Small intestine (tissue), 7 donors: ENCODE results near the gene INTS1. TPM values are rescaled to one million over a fixed set of nuclear protein-coding genes. Genes with fewer than 3 reads are reported as not detected.

Source experiments
- DNase-seq, 2 donors: peaks; one replicate each; pipeline versions ENCODE4 v3.0.0 to v3.0.0-alpha.2; 2013
- FAIRE-seq: peaks from 2 replicates; lab custom pipeline; 2012; peaks lifted over from hg19 to GRCh38; lab: Jason Lieb, UNC
- H3K27ac ChIP-seq, 3 donors: one replicate each; pipeline ENCODE4 v1.5.1; 2013; ENCODE audit warnings: low read length in 2 of 3, mild to moderate bottlenecking in 2 of 3, control low read depth in 1 of 3, inconsistent platforms in 1 of 3, low read depth in 1 of 3, moderate library complexity in 1 of 3
- H3K27me3 ChIP-seq, 3 donors: one replicate each; pipeline ENCODE4 v1.6.1; 2013; ENCODE audit warnings: low read length in 3 of 3, inconsistent platforms in 1 of 3; ENCODE audit not compliant: control insufficient read depth in 3 of 3, insufficient read depth in 3 of 3
- H3K36me3 ChIP-seq, 3 donors: one replicate each; pipeline ENCODE4 v1.6.1; 2013; ENCODE audit warnings: low read length in 3 of 3, inconsistent platforms in 1 of 3, low read depth in 1 of 3, mild to moderate bottlenecking in 1 of 3, moderate library complexity in 1 of 3; ENCODE audit not compliant: control insufficient read depth in 3 of 3, insufficient read depth in 2 of 3
- H3K4me1 ChIP-seq, 3 donors: one replicate each; pipeline ENCODE4 v1.6.1; 2013; ENCODE audit warnings: low read length in 2 of 3, inconsistent platforms in 1 of 3, low read depth in 1 of 3, mild to moderate bottlenecking in 1 of 3, moderate library complexity in 1 of 3; ENCODE audit not compliant: control insufficient read depth in 3 of 3, insufficient read depth in 2 of 3
- H3K4me3 ChIP-seq, 3 donors: one replicate each; pipeline ENCODE4 v1.5.1; 2013; ENCODE audit warnings: low read length in 3 of 3, control low read depth in 1 of 3, inconsistent platforms in 1 of 3, low read depth in 1 of 3, mild to moderate bottlenecking in 1 of 3, moderate library complexity in 1 of 3
- H3K9me3 ChIP-seq, 2 donors: one replicate each; pipeline ENCODE4 v1.6.1; 2013; ENCODE audit warnings: low read depth in 1 of 2, low read length in 1 of 2; ENCODE audit not compliant: control insufficient read depth in 2 of 2, insufficient read depth in 1 of 2
- WGBS, 3 donors: extraction: QIAGEN DNeasy Blood & Tissue Kit; methylation state at CpG; one replicate each; pipeline ENCODE4 v1.1.7; 2013; 5-methylcytosine and 5-hydroxymethylcytosine counted together
- polyA plus RNA-seq, 4 donors: library from polyadenylated mRNA; stranded (reverse) in 3 of 4; unstranded in 1 of 4; fragments of 200-250 nt in 3 of 4; fragments of 120-200 nt in 1 of 4; gene quantifications; one replicate each; pipeline versions ENCODE4 v1.2.1 to v1.2.3, GENCODE V29; 2013
- donor health status: healthy with polysubstance abuse.
- donor health status: control.
- donor health status: control.
- donor health status: Bipolar disorder and iron deficiency.
- donor health status: healthy.

The INTS1 gene
- polyA plus RNA-seq, 4 donors = 48.9 to 83.2 (median 68.9) TPM

- Histone ChIP-seq H3K27me3 (no peaks in the 10 kb centered on the region), H3K9me3 (no peaks in the 10 kb centered on the region), H3K4me3 (no peak overlapping the region), H3K27ac (no peak overlapping the region), H3K4me1 (peaks cover 0 to 16% (median 0%) of the 10 kb centered on the region in 3 donors), H3K36me3 (peaks cover 0 to 73% (median 3%) of the 10 kb centered on the region in 3 donors)
- FAIRE-seq (no peak), DNase-seq (no peak)
- 83 to 88% (median 86%) methylated on average over 11 of the region's 11 CpGs for WGBS, 3 donors
These were observed 53.2 kb downstream of the INTS1 start for GRCh38 chr7:1450987-1451386.

DNA sequence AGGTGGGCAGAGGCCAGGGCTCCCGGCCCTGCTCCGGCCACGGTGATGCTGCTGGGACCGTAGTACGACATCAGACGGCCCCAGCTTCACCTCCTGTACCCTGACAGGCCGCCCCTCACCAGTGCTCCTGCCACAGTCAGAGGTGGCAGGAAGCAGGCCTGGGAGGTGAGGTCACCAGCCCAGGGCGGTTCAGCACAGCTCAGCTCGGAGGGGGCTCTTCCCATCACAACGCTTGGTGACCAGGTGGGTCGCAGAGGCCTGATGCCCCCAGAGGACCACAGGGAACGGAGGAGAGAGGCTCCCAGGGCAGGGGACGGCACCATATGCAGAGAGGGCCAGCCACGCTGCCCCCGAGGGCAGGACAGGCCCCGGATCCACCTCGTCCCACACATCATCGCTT, 53.8 kb downstream of the INTS1 start:
- H3K4me3 ChIP-seq = no peak overlapping the region
- DNase-seq (no peak), FAIRE-seq (no peak)
- peaks cover 0 to 75% (median 3%) of the 10 kb centered on the region in 3 donors for H3K36me3 ChIP-seq
- H3K4me1 ChIP-seq = peaks cover 0 to 11% (median 0%) of the 10 kb centered on the region in 3 donors
- 82 to 89% (median 86%) methylated on average over 16 to 18 of the region's 18 CpGs for whole genome bisulfite sequencing, 3 donors
- peak overlapping the region in 1 of 3 donors; percentile 19 for H3K27ac ChIP-seq
- no peaks in the 10 kb centered on the region for H3K27me3 ChIP-seq
- H3K9me3 ChIP-seq = no peaks in the 10 kb centered on the region

- no peaks in the 10 kb centered on the region for H3K27me3 ChIP-seq
- peaks cover 2 to 78% (median 3%) of the 10 kb centered on the region in 3 donors for H3K36me3 ChIP-seq
- peak overlapping the region in 1 of 3 donors; percentile 19 for H3K27ac ChIP-seq
- whole genome bisulfite sequencing, 3 donors = 66 to 78% (median 66%) methylated on average over 11 of the region's 11 CpGs
- DNase-seq = no peak
- peaks cover 0 to 6% (median 0%) of the 10 kb centered on the region in 3 donors for H3K4me1 ChIP-seq
- H3K4me3 ChIP-seq = no peak overlapping the region
- no peak for FAIRE-seq
- H3K9me3 ChIP-seq = no peaks in the 10 kb centered on the region
These were observed 54.2 kb downstream of the INTS1 start for GRCh38 chr7:1449951-1450350.

- H3K36me3 ChIP-seq = peaks cover 3 to 79% (median 3%) of the 10 kb centered on the region in 3 donors
These were observed 54.7 kb downstream of the INTS1 start for GRCh38 chr7:1449501-1449900.

GRCh38 chr7:1448958-1449357, 55.2 kb downstream of the INTS1 start:
- H3K36me3 ChIP-seq = peaks cover 3 to 83% (median 3%) of the 10 kb centered on the region in 3 donors
- no peak overlapping the region for H3K27ac ChIP-seq
- DNase-seq (no peak), FAIRE-seq (no peak)
- 88 to 93% (median 91%) methylated on average over 14 of the region's 14 CpGs for WGBS, 3 donors
- H3K4me1 ChIP-seq = no peaks in the 10 kb centered on the region
- no peak overlapping the region for H3K4me3 ChIP-seq
- H3K27me3 ChIP-seq = no peaks in the 10 kb centered on the region
- no peaks in the 10 kb centered on the region for H3K9me3 ChIP-seq

More at GRCh38 chr7:1449501-1449900, 54.7 kb downstream of the INTS1 start:
- Histone ChIP-seq H3K4me3 (no peak overlapping the region), H3K4me1 (peaks cover 0 to 2% (median 0%) of the 10 kb centered on the region in 3 donors), H3K9me3 (no peaks in the 10 kb centered on the region), H3K27me3 (no peaks in the 10 kb centered on the region), H3K27ac (no peak overlapping the region)
- WGBS, 3 donors = 77 to 91% (median 88%) methylated on average over 13 of the region's 13 CpGs
- FAIRE-seq (no peak), DNase-seq (no peak)

DNA sequence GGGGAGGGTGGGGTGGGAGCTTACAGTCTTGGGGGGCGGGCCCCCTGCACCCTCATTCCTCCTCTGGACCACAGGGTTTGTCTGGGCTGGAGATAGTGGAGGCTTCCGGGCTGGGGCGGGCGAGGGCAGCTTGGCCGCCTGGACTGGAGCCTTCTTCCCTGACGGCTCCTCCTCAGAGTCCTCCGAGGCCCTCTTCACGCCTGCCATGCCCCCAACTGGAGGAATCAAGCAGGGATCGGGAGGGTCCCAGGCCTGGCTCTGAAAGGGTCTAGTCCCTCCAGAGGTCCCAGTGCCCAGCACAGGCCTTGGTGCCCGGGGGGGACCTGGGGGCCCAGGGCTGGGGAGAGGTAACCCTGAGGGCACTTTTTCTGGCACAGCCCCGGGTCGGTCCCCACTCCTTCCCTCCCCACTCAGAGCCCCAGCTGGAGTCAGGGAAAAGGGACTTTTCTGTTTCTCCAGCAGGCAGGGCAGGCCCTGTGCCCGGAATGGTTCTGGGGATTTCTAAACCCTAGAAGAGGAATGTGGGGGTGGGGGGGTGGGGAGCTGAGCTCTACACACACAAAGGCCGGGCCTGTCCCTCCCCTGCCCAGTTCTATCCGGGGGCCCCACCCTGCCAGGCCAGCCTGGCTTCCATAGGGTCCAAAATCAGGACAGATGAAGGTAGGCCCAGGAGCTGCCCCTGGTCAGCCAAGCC, 56.5 kb downstream of the INTS1 start:
- no peaks in the 10 kb centered on the region for H3K9me3 ChIP-seq
- 68 to 82% (median 74%) methylated on average over 10 to 15 of the region's 15 CpGs for WGBS, 3 donors
- FAIRE-seq (no peak), DNase-seq (no peak)
- no peak overlapping the region for H3K4me3 ChIP-seq
- peaks cover 3 to 76% (median 3%) of the 10 kb centered on the region in 3 donors for H3K36me3 ChIP-seq
- H3K4me1 ChIP-seq = no peaks in the 10 kb centered on the region
- H3K27ac ChIP-seq = peak overlapping the region in 2 of 3 donors; percentile 2 to 56
- H3K27me3 ChIP-seq = no peaks in the 10 kb centered on the region

DNA sequence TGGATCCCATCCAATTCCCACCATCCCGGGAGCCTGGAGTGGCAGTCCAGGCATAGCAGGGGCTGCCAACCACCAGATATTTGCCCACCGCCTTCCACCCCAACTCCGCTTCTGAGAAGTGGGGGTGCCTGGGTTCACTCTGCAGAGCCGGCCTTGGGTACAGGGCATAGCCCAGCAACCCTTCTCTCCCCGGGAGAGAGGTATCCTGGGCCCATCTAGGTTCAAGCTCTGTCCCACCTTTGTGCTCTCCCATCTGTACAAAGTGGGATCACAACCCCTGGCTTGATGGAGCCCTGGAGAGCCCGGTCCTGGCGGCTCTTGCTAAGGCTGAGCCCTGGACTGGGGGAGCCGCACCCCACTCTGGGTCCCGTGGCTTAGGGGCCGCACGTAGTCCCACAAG, 57.1 kb downstream of the INTS1 start:
- Histone ChIP-seq H3K27ac (no peak overlapping the region), H3K9me3 (no peaks in the 10 kb centered on the region), H3K36me3 (peaks cover 3 to 80% (median 6%) of the 10 kb centered on the region in 3 donors), H3K4me3 (no peak overlapping the region), H3K27me3 (no peaks in the 10 kb centered on the region), H3K4me1 (no peaks in the 10 kb centered on the region)
- no peak for FAIRE-seq
- WGBS, 3 donors = 85 to 90% (median 86%) methylated on average over 11 of the region's 11 CpGs
- DNase-seq = no peak

DNA sequence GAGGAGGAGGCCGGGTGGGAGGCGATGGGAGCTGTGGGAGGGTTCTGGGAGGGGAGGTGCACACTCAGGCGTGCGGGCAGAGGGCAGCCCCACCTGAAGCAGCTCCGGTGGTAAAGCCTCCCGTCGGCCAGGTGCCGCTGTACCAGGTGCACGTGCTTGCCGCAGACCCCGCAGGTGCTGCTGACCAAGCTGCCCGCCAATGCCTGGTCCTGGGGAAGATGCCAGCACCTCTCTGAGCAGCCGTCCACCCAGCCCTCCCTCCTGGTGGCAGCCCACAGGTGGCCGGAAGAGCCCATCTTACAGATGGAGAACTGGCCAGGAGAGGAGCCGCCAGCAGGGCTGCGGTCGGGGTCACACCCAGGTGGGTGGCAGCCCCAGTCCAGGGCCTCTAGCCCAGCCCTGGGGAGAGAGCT, 57.6 kb downstream of the INTS1 start:
- FAIRE-seq (no peak), DNase-seq (no peak)
- Histone ChIP-seq H3K36me3 (peaks cover 3 to 82% (median 7%) of the 10 kb centered on the region in 3 donors), H3K27ac (no peak overlapping the region), H3K4me1 (no peaks in the 10 kb centered on the region), H3K27me3 (no peaks in the 10 kb centered on the region), H3K9me3 (no peaks in the 10 kb centered on the region), H3K4me3 (no peak overlapping the region)
- WGBS, 3 donors = 33 to 53% (median 36%) methylated on average over 9 to 17 of the region's 17 CpGs
